Subcutaneous abdominal adipose tissue (tissue), 5 donors: ENCODE results near the gene DEF6.

Source experiments
- H3K27ac ChIP-seq: one replicate; pipeline ENCODE4 v1.7.0; 2013; ENCODE audit warnings: low read depth, mild to moderate bottlenecking, inconsistent platforms, low read length, moderate library complexity
- H3K27me3 ChIP-seq, 5 donors: one replicate each; pipeline ENCODE4 v1.7.0; 2013; ENCODE audit warnings: low read length in 5 of 5, inconsistent platforms in 1 of 5; ENCODE audit not compliant: control insufficient read depth in 5 of 5, insufficient read depth in 4 of 5
- H3K36me3 ChIP-seq, 5 donors: one replicate each; pipeline ENCODE4 v1.7.0; 2013; ENCODE audit warnings: low read length in 5 of 5; ENCODE audit not compliant: control insufficient read depth in 5 of 5, insufficient read depth in 5 of 5
- H3K4me1 ChIP-seq, 5 donors: one replicate each; pipeline ENCODE4 v1.7.0; 2013; ENCODE audit warnings: low read length in 5 of 5, mild to moderate bottlenecking in 3 of 5, moderate library complexity in 1 of 5; ENCODE audit not compliant: control insufficient read depth in 5 of 5, insufficient read depth in 5 of 5
- H3K4me3 ChIP-seq, 5 donors: one replicate each; pipeline ENCODE4 v1.7.0; 2013; ENCODE audit warnings: low read length in 5 of 5, low read depth in 1 of 5
- H3K9ac ChIP-seq, 5 donors: one replicate each; pipeline ENCODE4 v1.7.0; 2013; ENCODE audit warnings: low read length in 5 of 5, mild to moderate bottlenecking in 4 of 5, moderate library complexity in 3 of 5
- H3K9me3 ChIP-seq, 5 donors: one replicate each; pipeline ENCODE4 v1.7.0; 2013; ENCODE audit warnings: low read length in 5 of 5; ENCODE audit not compliant: control insufficient read depth in 5 of 5
- donor health status: healthy.
- donor health status: healthy.
- donor health status: healthy.
- donor health status: healthy.
- donor health status: healthy.

DEF6 gene

DNA sequence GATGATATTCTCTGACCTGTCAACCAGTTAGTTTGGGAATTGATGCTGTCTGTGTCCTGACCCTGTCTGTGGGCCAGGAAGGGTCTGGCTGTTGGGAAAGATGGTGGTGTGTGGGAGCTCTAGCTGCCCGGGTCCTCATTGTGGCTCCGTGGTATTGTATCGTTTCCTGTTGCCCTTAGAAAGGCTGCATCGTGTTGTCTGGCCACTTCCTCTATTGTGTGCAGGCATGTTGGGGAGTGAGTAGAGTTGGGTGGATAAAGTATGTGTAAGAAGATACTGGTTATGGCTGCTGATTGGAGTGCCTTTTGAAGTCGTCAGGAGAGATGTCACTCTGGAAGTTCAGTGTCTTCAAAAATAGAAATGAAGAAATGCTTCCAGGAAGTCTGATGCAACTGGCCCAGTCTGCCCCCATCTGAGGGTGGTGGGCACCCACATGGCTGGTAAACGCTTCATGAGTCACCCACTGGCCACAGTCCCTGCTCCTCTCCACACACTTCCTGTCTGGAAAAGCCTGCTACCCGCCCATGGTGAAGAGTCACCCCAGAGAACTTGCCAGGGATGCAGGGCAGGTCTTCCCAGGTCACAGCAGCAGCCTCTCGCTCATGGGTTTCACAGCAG is 72.6 kb downstream of the DEF6 start:
- peaks cover 0 to 3% (median 0%) of the 10 kb centered on the region in 5 donors for H3K36me3 ChIP-seq
- H3K4me3 ChIP-seq, result no peak overlapping the region
- no peaks in the 10 kb centered on the region for H3K9me3 ChIP-seq
- H3K27me3 ChIP-seq, result no peaks in the 10 kb centered on the region
- peaks cover 9 to 42% (median 34%) of the 10 kb centered on the region in 5 donors for H3K4me1 ChIP-seq
- no peak overlapping the region for H3K9ac ChIP-seq
- no peak overlapping the region for H3K27ac ChIP-seq

DNA sequence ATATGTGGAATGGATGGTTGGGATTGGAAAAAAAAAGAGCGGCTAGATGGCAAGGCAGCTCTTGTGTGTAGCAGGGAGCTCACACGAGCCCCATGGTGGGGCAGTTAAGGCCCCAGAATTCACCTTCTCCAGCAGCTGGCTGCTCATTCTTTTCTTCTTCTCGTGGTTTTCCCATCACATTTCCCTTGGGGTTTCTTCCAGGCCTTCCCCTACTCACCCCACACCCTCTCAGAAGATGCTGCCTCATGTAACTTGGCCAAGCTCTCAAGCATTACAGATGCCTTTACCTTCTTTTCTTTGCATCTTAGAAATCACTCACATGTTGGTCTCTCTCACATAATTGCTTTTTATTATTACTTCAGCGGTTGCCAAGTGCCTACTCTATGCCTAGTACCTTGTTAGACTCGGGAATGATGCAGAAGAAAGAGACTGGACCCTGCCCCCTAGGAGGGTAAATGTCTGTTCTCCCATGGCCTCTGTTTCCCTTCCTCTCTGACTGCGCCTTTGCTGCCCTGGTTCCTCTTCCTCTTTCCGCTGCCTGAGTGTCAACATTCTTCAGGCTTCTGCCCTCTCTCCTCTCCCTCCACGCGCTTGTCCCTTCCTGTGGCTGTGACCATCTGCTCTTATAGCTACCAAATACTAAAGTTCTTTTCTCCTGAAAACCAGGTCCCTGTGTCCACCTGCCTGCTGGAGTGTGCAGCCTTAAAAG is 73.3 kb downstream of the DEF6 start:
- Histone ChIP-seq H3K9ac (no peak overlapping the region), H3K4me1 (peaks cover 9 to 42% (median 34%) of the 10 kb centered on the region in 5 donors), H3K27ac (no peak overlapping the region), H3K4me3 (no peak overlapping the region), H3K9me3 (no peaks in the 10 kb centered on the region), H3K27me3 (no peaks in the 10 kb centered on the region), H3K36me3 (peaks cover 0 to 3% (median 0%) of the 10 kb centered on the region in 5 donors)
